HG03135 (cell line): ENCODE data around the gene RFX7.
A peak's percentile ranks its signal among the peaks of the same experiment; 100 is the strongest.
"Not testable (repeated sequence)": the region's sequence is repeated elsewhere in the genome, so short reads cannot be mapped to it uniquely, and the experiment has no call there.

ENCODE experiments used
- ATAC-seq: cut with Tn5 transposase; IDR thresholded peaks from one replicate; pipeline ENCODE4 v1.9.1; 2021; ENCODE audit warnings: mild to moderate bottlenecking, moderate library complexity; ENCODE audit not compliant: unreplicated experiment

The RFX7 gene

DNA sequence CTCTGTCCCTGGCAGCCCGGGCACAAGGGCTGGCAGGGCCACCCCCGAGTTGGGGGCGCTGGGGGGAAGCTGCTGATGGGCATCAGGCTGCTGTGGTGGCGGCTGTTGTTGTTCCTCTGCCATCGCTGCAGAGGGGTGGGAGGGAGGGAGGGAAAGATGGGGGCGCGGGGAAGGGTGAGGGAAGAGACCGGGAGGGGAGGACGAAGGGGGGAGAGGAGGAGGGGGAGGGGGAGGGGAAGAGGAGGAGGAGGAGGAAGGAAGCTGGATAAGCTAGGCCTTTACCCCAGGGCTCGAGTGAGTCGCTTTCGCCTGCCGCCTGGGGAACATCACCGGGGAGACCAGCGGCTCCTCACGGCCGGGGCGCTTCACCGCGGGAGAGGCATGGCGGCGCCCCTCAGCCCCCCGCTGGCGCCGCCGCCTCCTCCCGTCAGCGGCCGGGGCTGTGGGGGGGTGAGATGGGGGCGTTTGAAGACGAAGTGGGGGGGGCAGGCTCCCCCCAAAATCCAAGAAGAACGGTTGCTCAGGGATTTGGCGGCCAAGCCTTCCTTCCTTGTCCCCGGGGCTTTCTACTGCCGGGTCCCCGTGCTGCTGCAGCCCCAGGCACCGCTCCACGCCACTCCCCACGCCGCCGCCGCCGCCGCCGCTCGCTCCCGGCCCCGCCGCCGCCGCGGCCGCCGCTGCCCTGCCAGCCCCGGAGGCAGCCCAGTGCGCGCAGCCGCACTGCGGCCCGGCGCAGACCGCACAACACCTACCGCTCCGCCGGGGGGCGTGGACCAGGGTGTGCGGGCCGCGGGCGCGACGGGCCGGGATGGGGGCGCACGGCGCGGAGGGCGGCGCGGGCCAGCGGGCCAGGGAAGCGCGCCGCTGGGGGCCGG lies at the start of gene RFX7:
RFX7 (minus strand) TSS at position 717 of the 875 bp plus-strand sequence; CDS start at position 123, 594 bp downstream.
- ATAC-seq = peak; percentile 48

GRCh38 chr15:56292546-56293316 lies 49.1 kb upstream of the RFX7 start:
- ATAC-seq = no peak

GRCh38 chr15:56291741-56292140 lies 48.1 kb upstream of the RFX7 start:
- no peak for ATAC-seq

DNA sequence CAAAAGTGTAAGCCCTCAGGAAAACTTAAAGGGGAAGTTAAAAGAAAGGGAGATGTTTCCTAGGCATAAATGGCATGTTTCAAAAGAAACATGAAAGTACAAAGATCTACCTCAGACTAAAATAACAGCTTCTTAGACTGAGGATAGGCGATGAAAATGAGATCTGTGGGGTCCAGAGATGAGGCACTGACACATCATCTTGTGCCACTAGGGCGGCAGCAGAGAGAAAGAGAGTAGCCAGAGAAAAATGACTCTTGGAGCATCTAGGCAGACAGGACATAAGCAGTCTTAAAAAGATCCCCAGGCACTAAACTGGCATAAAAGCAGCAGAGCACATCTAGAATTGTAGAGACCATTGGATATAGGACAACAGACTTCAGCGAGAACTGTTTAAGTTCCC lies 42.5 kb upstream of the RFX7 start:
- no peak for ATAC-seq

GRCh38 chr15:56281145-56281544 lies 37.5 kb upstream of the RFX7 start:
- no peak for ATAC-seq

- ATAC-seq = no peak
Observed at GRCh38 chr15:56273724-56274123, 30.0 kb upstream of the RFX7 start.

DNA sequence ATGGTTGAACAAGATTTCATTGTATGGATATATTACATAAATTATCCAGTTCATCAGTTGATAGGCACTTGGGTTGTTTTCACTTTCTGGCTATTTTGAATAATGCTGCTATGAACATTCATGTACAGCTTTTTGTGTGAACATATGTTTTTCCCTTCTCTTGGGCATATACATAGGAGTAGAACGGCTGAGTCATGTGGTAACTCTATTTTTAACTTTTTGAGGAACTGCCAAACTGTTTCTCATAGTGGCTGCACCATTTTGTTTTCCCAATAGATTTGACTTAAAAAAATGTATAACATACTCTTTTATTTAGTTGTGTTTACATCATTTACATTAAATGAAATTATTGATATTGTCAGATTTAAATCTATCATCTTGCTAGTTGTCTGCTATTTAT lies 28.8 kb upstream of the RFX7 start:
- ATAC-seq = no peak

DNA sequence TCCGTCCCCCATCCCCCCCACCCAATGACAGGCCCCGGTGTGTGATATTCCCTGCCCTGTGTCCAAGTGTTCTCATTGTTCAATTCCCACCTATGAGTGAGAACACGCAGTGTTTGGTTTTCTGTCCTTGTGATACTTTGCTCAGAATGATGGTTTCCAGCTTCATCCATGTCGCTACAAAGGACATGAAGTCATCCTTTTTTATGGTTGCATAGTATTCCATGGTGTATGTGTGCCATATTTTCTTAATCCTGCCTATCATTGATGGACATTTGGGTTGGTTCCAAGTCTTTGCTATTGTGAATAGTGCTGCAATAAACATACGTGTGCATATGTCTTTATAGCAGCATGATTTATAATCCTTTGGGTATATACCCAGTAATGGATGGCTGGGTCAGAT lies 22.8 kb upstream of the RFX7 start:
- ATAC-seq = not testable (repeated sequence)

DNA sequence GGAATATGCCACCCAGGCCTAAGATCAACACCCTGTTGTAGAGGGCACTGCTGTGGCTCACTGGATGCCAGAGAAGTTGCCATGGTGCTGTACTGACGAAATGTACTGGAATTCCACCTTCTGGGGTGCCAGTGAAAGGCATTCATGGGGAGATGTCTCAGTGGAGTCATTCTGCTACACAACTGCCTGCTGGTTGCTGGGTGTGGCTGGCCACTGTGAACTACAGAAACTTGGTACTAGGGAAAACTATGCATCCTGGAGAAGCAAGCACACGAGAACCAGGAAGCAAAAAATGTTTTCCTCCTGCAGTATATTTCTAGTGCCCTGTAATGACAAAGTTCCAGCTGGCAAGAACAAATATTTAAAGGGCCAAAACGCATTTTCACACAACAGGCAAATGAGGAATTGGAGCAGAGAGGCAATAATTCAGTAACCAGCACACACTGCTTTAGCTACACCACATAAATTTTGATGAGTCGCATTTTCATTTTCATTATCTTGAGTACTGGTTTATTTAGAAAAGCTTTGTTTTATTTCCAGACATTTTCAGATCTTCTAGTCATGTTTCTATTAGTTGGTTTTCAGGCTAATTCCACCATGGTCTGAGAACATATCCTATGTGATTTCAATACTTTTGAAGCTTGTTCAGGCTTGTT lies 18.3 kb upstream of the RFX7 start:
- ATAC-seq = no peak

GRCh38 chr15:56257306-56257705 lies 13.6 kb upstream of the RFX7 start:
- ATAC-seq = not testable (repeated sequence)

DNA sequence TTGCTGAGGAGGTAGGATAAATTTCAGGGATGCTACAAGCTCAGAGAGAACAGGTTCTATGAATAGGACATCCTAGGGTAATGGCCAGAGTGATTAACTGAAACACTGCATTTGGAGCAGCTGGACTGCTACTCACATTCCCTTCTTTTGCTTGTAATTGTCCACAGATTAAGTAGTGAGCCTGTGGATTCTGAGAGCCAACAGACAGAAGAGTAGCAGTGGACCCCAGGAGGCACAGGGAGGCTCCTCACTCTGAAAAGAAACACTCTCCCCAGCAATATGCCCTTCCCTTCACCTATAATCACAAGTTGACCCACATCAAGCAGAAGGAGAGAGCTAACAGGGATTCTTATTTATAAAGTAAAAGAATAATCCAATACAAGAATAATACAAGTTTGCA lies 10.6 kb upstream of the RFX7 start:
- ATAC-seq = no peak

GRCh38 chr15:56252386-56252785 lies 8.7 kb upstream of the RFX7 start:
- ATAC-seq = no peak

DNA sequence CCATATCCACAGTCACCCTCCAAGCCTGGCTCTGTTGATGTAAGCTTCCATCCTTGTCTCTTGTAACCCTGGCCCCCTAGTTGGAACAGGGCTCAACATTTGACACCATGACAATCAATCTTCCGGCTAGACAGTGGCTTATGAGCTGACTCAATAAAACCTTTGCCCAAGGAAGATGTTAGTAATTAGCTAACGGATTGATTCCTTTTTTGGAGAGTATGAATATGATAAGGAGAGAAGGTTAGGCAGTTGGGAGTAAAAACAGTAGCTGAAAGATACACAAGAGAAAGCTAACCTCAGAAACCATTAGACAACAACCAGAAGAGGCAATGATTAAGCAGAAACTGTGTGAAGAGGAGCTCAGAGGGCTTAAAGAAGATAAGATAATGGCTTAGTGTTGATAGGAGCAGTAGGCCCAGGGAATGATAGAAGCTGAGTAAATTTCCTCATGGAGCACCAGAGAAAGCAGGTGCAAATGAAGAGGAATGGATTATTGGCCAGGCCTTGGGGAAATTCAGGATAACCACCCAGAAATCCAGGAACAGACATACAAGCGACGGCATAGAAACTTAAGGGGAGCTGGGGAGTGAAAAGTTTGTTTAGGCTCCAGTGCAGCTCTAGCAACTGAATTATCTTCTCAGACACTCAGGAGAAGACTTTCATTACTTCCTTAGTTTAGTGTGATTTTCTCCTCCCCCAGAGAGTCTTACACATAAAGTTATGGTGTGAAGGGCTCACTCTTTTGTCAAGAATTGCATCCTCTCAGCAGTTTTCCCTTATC lies 7.8 kb upstream of the RFX7 start:
- ATAC-seq = no peak

DNA sequence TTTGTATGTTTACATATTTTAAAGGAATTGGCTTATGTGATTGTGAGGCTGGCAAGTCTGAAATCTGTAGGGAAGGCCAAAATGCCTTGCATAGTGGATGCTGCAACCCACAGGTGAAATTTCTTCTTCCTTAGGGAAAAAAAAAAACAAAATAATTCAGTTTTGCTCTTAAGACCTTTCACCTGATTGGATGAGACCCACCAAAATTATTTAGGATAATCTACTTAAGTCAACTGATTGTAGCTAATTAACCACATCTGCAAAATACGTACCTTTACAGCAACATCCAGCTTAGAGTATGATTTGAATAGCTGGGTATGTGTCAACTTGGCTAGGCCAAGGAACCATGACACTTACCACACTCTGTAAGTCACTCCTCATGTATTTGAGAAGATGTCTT lies 6.9 kb upstream of the RFX7 start:
- no peak for ATAC-seq

GRCh38 chr15:56249092-56249491 lies 5.4 kb upstream of the RFX7 start:
- ATAC-seq = no peak

DNA sequence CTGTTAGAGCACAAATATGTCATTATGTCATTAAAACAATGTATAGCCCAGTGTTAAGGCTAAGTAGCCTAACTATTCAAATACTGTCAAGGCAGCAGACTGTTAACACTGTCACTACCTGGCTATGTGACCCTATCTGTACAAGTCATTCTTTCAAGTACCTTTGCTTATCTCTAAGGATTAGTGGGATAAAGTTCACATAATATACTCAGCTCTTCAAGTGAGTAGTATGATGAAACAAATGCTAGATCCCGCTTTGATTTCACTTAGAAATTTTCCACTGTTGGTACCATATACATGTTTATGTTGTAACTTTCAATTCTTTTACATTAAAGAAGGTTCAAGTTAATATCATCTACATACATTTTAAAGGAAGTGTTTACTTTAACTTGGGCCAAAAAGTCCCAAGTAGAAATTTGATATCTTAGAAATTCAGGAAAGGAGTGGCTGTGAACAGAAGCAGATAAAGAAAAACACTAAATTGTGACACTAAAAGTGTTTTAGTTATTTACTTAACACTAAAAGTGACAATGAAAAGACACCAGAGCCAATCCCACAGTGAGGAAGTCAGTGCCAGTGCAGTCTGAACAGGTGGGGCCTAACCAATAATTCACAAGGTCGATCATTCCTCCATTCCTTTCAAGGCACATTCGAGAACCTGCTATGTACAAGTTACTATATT lies 4.8 kb upstream of the RFX7 start:
- no peak for ATAC-seq

GRCh38 chr15:56247266-56247665 lies 3.6 kb upstream of the RFX7 start:
- ATAC-seq = no peak

- ATAC-seq = peak; percentile 66
Observed at GRCh38 chr15:56245871-56246814, 2.5 kb upstream of the RFX7 start.
